KMS-11 (cell line): ENCODE data around the gene FOXP1.
A peak's percentile ranks its signal among the peaks of the same experiment; 100 is the strongest.

Experiments used
- H2AFZ ChIP-seq: fragments of 200-600 bp; sonication (generic); 2 replicates; pipeline ENCODE4 v1.6.1; 2016; ENCODE audit warnings: antibody characterized with exemption, mixed run types, low read depth
- H3K27ac ChIP-seq: fragments of 200-600 bp; sonication (generic); 2 replicates; pipeline ENCODE4 v1.6.1; 2016; ENCODE audit warnings: mild to moderate bottlenecking, mixed run types
- H3K27me3 ChIP-seq: fragments of 200-600 bp; sonication (generic); 2 replicates; pipeline ENCODE4 v1.6.1; 2017; ENCODE audit warnings: mild to moderate bottlenecking, low read depth, mixed run types, moderate library complexity; ENCODE audit not compliant: insufficient read depth
- H3K36me3 ChIP-seq: fragments of 200-600 bp; sonication (generic); 2 replicates; pipeline ENCODE4 v1.6.1; 2017; ENCODE audit warnings: mild to moderate bottlenecking, mixed run types; ENCODE audit not compliant: insufficient read depth
- H3K4me1 ChIP-seq: fragments of 200-600 bp; sonication (generic); 2 replicates; pipeline ENCODE4 v1.6.1; 2016; ENCODE audit warnings: mild to moderate bottlenecking, low read depth, mixed run types; ENCODE audit not compliant: poor library complexity, severe bottlenecking
- H3K4me2 ChIP-seq: fragments of 200-600 bp; sonication (generic); 2 replicates; pipeline ENCODE4 v1.7.0; 2016; ENCODE audit warnings: mild to moderate bottlenecking, mixed run types
- H3K4me3 ChIP-seq: fragments of 200-600 bp; sonication (generic); IDR thresholded peaks from 2 replicates; pipeline ENCODE4 v1.6.1; 2017; ENCODE audit warnings: low read depth, low read length, mixed read lengths; ENCODE audit not compliant: insufficient read depth
- H3K79me2 ChIP-seq: fragments of 200-600 bp; sonication (generic); 2 replicates; pipeline ENCODE4 v1.6.1; 2016; ENCODE audit warnings: low read depth, mixed run types; ENCODE audit not compliant: insufficient read depth
- H3K9ac ChIP-seq: fragments of 200-600 bp; sonication (generic); 2 replicates; pipeline ENCODE4 v1.6.1; 2016; ENCODE audit warnings: mild to moderate bottlenecking, mixed run types
- H4K20me1 ChIP-seq: fragments of 200-600 bp; sonication (generic); 2 replicates; pipeline ENCODE4 v1.6.1; 2016; ENCODE audit warnings: mild to moderate bottlenecking, mixed run types; ENCODE audit not compliant: insufficient read depth
- TF ChIP-seq, protein P1 (sequence below): fragments of 200-600 bp; sonication (generic); conservative IDR thresholded peaks from 2 replicates; pipeline ENCODE4 v1.6.1; 2017; ENCODE audit warnings: low read depth, mild to moderate bottlenecking, antibody characterized with exemption, low read length, moderate library complexity, mixed read lengths

The FOXP1 gene

DNA sequence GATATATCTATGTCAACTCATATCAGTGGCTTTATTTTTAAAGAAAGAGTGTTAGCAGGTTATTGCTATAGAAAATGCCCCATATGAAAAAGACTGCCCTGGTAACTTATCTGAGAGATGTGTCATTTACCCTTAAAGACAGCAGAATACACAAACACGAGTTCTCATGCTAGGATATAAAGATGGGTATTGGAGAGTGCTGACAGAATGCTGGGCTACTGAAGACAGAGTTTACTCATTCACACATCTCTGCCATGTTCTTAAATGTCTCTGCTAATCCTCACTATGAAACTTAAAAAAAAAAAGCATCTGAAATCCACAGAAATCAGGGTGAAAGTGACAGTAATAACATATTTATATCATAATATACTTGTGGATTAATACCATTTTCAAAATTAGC lies 126.7 kb downstream of the FOXP1 start:
- H3K27me3 ChIP-seq = no peaks in the 10 kb centered on the region
- H2AFZ ChIP-seq = no peak overlapping the region
- H3K4me2 ChIP-seq = no peak overlapping the region
- no peak overlapping the region for H3K9ac ChIP-seq
- TF ChIP-seq, protein P1, sequence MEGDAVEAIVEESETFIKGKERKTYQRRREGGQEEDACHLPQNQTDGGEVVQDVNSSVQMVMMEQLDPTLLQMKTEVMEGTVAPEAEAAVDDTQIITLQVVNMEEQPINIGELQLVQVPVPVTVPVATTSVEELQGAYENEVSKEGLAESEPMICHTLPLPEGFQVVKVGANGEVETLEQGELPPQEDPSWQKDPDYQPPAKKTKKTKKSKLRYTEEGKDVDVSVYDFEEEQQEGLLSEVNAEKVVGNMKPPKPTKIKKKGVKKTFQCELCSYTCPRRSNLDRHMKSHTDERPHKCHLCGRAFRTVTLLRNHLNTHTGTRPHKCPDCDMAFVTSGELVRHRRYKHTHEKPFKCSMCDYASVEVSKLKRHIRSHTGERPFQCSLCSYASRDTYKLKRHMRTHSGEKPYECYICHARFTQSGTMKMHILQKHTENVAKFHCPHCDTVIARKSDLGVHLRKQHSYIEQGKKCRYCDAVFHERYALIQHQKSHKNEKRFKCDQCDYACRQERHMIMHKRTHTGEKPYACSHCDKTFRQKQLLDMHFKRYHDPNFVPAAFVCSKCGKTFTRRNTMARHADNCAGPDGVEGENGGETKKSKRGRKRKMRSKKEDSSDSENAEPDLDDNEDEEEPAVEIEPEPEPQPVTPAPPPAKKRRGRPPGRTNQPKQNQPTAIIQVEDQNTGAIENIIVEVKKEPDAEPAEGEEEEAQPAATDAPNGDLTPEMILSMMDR = no peak
- no peaks in the 10 kb centered on the region for H3K79me2 ChIP-seq
- no peaks in the 10 kb centered on the region for H3K36me3 ChIP-seq
- no peak overlapping the region for H3K4me3 ChIP-seq
- H3K27ac ChIP-seq = no peak overlapping the region
- no peaks in the 10 kb centered on the region for H4K20me1 ChIP-seq
- peaks cover 17% of the 10 kb centered on the region for H3K4me1 ChIP-seq

DNA sequence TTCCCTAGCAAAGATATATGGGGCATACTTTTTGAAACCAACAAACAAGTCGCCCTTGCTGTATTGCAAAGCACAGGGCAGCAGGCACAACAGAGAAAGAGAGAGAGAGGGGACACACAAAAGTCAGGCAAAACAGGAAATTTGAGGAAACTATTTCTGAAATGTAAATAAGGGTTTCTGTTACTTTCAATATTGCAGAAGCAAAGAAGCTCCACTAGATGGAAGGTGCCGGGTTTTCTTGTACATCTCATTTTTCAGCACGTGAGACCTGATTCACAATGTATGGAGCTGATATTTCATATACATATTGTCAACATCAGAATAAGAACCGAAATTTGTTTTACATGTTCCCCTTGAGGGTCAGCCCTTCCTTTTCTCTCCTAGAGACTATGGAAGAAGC lies 127.4 kb downstream of the FOXP1 start:
- H3K79me2 ChIP-seq = no peaks in the 10 kb centered on the region

DNA sequence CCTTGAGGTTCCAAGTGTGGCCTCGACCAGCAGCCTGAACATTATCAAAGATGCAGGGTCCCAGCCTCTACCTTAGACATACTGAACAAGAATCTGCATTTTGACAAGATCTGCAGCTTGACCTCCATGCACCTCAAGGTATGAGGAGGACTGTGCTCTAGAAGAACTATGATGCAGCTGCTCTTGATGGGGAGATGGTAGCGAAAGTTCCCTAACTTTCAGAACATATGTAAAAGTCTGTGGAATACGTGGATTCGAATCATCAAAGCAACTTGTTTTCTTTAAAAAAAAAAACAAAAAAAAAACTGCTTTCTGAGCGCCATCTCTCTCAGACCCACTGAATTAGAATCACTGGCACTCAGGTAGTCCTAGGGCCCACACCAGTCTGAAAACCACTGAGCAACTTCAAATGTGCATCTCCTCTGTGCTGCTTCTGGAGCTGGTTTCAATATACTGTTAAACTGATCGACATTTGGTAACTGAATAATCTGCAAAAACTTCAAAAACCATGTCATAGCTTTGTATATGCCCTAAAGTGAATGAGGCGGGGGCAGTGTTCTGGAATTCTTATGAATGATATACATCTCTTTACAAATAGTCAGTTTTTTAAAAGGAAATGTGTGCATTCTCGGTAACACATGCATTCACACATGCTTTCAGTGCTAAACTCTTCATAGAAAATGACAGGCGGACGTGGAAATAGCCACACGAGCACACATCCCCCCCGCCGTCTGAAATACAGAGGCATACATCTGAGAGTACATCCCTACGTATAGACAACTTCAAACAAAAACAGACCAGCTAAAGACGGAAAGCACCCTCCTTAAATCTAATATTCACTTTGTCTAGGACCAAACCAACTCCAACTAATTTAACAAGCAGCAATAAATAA lies 128.8 kb downstream of the FOXP1 start:
- Histone ChIP-seq H3K79me2 (no peaks in the 10 kb centered on the region), H3K4me3 (no peak overlapping the region)

More for the DNA sequence above, 127.4 kb downstream of the FOXP1 start:
- TF ChIP-seq, protein P1 = no peak
- H3K9ac ChIP-seq = no peak overlapping the region
- no peaks in the 10 kb centered on the region for H3K36me3 ChIP-seq
- no peak overlapping the region for H3K4me3 ChIP-seq
- no peak overlapping the region for H3K27ac ChIP-seq
- no peaks in the 10 kb centered on the region for H4K20me1 ChIP-seq
- no peak overlapping the region for H2AFZ ChIP-seq
- peaks cover 17% of the 10 kb centered on the region for H3K4me1 ChIP-seq
- no peaks in the 10 kb centered on the region for H3K27me3 ChIP-seq
- no peak overlapping the region for H3K4me2 ChIP-seq

DNA sequence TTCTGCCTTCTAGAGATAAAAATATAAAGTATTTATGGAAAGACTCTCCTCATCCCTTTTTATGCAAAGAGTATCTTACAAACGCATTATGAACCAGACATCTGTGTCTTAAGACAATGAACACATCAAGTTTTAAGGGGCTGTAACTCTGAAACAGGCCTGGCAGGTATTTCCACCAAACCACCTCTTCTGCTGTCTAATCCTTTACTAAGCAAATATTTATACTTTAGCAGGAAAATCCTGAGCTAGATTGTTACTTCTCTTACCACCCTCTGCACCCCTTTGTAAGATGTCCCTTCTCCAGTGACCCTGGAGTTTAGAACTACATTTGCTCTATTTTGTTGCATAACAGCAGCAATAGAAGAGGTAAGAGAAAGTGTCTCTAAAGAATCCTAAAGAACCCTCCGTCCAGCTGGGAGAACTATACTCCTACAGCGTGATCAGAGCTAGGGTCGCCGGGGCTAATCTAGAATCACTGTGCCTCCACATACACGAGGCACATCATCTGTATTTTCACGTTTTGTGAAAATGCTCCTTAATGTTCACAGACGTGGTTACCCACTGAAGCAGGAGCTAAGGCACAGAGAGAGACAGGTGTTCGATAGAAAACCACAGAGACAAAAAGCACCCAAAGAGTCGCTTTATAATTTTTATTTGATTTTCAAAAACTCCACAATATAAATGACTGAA lies 129.6 kb downstream of the FOXP1 start:
- no peak overlapping the region for H3K4me3 ChIP-seq
- no peak overlapping the region for H3K4me2 ChIP-seq
- peaks cover 28% of the 10 kb centered on the region for H3K4me1 ChIP-seq
- peak overlapping the region; percentile 15; the same call in 1 of the 2 replicates for H3K27ac ChIP-seq
- no peaks in the 10 kb centered on the region for H3K79me2 ChIP-seq
- TF ChIP-seq, protein P1 = no peak
- H3K36me3 ChIP-seq = no peaks in the 10 kb centered on the region
- H4K20me1 ChIP-seq = no peaks in the 10 kb centered on the region
- H3K27me3 ChIP-seq = no peaks in the 10 kb centered on the region
- H3K9ac ChIP-seq = no peak overlapping the region
- H2AFZ ChIP-seq = no peak overlapping the region

More for the DNA sequence above, 128.8 kb downstream of the FOXP1 start:
- Histone ChIP-seq H4K20me1 (no peaks in the 10 kb centered on the region), H3K4me1 (peaks cover 26% of the 10 kb centered on the region), H3K36me3 (no peaks in the 10 kb centered on the region), H2AFZ (no peak overlapping the region), H3K4me2 (no peak overlapping the region), H3K9ac (no peak overlapping the region), H3K27me3 (no peaks in the 10 kb centered on the region), H3K27ac (peak overlapping the region; percentile 15; the same call in 1 of the 2 replicates)
- TF ChIP-seq, protein P1 = no peak
